Smooth muscle cell of the brain vasculature (primary cell): ENCODE data around the gene TAL2.
"Not testable (repeated sequence)": the region's sequence is repeated elsewhere in the genome, so short reads cannot be mapped to it uniquely, and the experiment has no call there.

Experiments
- DNase-seq: peaks from one replicate; pipeline ENCODE4 v3.0.0-alpha.2; 2012; ENCODE audit warnings: low read depth, low spot score

Gene TAL2

DNA sequence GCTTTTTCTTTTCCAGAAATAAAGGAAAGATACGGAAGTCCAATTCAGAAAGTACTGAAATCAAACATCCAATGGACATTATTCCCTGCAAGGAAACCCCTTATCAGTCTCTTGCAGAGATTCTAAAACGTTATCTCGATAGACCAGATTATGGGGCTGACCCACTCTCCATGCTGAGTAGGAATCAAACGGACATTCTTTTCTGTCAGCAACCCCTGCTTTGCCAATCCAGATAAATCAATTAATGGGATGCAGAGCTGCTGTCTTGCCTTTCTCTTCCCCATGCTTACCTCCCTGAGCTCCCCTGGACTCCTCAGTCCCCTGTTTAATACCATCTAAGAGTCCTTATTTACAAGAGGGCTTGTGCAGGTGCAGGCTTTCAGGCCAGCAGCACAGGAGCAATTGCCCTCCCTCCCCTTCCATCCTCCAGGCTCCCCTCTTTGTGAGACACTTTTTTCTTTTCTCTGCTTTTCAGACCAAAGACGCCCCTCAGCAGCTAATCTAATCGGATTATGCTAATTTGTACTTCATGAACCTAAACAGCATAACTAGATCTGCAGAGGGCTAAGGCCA is 14.2 kb downstream of the TAL2 start:
- no peak for DNase-seq

DNA sequence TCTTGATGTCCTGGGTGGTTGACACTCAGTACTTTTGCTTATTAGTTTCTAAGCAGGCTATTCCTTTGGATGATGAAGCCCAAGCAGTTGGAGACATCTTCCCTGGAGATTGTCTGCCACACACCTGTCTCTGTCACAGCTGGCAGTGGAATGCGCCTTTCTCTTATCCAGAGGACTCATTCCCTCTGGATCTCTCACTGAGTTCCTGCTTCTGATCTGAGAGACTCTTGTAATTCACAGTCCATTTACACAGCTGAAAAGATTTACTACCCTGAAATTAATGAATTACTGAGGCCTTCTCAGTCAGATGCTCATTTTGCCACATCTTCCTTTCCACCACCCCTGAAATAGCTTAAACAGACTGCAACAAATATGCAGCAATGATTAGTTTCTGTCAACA is 15.9 kb downstream of the TAL2 start:
- DNase-seq = no peak

DNA sequence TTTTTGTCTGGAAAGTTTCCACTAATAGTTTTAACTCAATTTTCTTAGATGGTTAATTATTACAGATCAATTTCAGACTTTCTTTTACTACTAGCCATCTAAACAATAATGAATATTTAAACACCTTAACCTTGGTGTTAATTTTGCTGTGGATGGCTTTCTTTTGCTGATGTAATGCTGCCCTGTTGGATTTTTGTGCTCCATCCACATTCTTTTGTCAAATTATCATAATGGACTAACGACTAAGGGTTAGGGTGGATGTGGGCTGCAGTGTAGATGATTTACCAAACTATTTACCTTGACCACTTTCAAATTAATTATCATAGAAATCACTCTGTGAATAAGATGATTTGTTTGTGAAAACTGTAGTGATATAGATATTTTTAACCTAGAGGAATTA is 16.5 kb downstream of the TAL2 start:
- no peak for DNase-seq

DNA sequence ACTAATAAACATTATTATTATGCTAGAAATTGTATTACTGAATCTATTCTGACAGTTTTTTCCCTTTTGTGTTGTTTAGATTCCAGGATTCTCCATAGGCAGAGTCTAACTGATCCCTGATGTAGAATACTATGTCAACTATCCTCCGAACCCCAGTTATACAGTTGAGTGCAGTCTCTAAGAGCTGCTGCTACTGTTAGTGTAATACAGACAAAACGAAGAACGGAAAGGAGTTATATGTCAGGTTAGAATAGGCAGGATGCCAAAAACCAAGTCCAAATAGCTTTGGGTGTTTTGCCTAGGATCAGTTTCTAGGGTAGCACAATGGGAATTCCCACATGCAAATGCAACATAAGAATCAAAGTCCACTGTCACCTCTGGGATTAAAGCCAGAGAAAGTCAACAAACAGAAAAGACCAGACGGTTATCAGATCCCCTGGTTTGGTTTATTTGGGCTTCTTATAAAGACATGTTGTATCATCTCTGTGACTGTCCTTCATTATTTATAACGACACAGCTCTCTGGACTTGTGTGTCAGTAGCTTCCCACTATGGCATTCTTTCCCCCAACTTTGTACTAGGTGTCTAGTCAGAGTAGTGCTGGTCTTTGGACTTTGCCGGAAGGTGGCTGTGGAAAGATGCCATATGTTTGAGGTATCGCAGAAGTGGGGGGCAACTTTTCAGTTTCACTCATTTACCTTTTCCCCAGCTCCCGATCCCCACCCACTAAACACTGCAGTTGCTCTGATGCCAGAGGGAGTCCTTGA is 17.2 kb downstream of the TAL2 start:
- DNase-seq = no peak

DNA sequence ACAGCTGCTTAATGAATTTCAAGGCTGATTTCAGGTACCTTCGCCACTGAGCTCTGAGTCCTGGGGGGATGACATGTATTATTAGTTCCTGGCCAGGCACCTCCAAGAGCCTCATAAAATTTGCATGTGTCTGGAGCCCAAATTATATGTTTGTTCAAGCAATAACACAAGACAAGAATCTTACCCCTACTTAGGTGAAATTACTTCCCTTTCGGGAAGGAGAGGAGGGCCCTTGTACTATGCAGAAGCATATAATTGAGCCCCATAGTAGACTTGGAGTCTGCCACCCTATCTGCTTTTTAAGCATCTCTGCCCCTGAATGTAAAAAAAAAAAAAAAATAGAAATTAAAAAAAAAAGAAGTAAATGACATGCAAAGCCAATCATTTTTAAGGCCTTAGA is 19.1 kb downstream of the TAL2 start:
- DNase-seq = no peak

DNA sequence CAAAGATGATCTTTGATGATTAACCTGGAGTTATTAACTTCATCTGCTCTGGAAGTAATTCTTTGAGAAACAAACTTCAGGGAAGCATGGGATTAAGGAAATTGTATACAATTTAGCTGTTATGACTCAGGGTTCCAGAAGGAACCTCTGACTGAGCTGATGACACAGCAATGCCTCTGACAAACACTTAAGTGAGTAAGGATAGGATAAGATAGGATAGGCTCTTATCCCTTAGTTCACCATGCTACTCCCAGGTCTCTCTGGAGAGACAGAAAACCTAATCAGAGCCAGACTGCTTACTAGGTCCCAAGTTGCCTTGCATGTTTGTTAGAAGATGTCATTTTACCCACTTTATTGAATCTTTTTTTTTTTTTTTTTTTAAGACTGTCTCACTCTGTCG is 19.5 kb downstream of the TAL2 start:
- no peak for DNase-seq

DNA sequence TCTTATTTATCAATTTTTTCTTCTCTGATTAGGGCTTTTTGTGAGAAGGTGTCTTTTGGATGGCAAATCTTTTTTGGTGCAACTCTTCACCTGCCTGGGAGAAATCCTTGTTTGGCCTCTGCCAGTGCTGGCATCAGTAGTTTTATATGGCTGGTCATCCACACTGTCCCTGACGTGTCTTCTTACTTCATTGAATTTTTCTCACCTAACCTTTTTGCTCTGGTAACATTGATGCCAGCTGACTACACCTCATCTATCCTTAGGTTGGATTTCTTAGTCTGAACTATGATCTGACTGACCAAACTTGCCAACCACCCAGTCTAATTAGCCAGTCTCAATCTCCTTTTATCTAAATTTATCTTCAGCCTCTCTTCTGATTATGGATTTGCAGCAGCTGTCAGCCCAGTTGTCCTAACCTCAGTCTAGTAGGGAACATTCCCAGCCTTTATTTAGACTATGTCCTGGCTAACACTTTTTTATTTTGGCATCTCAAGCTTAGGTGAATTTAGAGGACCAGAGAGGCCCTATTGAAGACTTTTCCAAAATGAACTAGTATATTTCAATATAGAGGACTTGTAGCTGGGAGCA is 21.5 kb downstream of the TAL2 start:
- DNase-seq = no peak

DNA sequence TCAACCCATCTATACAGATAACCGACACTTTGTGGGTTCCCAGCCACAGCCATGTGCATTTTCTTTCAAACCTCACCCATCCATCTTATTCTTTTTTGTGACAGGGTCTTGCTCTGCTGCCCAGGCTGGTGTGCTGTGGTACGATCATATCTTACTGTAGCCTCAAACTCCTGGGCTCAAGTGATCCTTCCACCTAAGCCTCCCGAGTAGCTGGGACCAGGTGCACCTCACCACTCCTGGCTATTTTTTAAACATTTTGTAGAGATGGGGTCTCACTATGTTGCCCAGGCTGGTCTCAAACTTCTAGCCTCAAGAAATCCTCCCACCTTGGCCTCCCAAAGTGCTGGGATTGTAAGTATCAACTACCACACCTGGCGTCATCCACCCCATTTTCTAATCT is 24.7 kb downstream of the TAL2 start:
- no peak for DNase-seq

DNA sequence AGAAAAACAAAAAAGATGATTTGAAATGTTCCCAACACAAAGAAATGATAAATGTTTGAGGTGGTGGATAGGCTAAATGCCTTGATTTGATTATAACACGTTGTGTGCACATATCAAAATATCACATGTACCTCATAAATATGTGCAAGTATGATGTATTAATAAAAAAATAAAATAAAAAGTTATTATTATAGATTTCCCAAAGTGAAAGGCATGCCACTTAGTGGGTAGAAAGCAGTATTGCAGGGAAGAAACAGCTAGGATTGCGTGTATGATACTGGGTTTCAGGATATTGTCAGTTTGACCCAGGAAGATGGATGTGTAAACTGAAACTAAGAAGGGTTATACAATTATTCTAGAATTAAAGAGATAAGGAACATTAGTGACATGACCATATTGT is 28.5 kb downstream of the TAL2 start:
- DNase-seq = no peak

DNA sequence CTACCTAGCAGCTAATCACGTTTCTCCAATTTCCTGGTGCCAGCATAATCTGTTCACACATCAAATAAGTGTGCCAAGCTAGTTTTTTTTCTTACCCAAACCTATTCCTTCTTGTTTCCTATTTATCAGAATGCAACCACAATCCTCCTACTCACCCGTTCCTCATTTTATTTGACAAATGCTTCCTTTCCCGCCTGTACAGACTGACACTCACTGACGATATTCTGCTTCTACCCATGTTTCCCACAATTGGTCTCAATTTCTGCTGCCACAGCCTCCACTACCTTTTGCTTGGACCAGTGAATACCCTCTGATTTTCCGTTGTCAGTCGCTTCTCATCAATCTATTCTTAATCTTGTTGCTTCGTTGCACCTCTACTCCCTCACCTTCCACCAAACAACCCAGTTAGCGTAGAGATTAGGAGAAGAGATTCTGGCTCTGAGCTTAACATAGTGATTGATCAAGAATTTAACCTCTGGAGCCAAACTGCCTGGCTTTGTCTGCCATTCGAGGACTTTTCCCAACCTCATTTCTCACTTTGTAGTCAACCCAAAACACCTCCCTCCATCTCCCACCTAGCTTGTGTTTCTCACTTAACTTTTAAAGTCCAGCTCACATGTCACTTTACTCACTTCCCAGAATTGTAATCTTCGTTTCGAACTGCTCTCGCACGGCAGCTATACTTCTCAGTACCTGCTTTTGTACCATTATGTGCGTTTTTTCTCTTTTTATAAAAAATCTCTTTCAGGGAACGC is 31.4 kb downstream of the TAL2 start:
- DNase-seq = no peak

DNA sequence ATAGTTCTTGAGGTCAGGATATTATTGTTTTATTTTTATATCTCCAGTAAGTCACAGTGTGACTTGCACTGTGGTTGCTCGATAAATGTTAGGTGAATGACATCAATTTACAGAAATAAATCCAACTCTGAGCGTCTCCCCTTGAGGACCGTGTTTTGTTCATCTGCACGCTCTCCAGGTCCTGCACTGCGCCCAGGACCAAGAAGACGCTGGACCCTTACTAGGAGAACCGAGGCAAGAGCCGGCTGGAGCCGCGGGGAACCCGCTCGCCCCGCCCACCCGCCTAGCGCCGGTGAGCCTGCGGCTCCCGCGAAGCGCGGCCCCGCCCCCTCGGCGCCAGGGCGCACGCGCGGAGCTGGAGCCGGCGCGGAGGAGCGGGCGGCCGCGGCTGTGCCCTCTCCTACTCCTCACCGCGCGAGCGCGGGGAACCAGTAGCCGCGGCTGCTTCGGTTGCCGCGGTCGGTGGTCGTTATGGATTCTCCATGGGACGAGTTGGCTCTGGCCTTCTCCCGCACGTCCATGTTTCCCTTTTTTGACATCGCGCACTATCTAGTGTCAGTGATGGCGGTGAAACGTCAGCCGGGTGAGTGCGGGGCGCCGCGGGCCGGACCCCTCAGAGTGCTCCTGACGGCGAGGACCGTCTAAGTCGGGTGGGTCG is 32.1 kb downstream of the TAL2 start, which contains the start of gene TMEM38B:
TMEM38B (plus strand) TSS at position 352 of the 658 bp plus-strand sequence; CDS start at position 472, 120 bp downstream.
- peak; percentile 37 for DNase-seq

DNA sequence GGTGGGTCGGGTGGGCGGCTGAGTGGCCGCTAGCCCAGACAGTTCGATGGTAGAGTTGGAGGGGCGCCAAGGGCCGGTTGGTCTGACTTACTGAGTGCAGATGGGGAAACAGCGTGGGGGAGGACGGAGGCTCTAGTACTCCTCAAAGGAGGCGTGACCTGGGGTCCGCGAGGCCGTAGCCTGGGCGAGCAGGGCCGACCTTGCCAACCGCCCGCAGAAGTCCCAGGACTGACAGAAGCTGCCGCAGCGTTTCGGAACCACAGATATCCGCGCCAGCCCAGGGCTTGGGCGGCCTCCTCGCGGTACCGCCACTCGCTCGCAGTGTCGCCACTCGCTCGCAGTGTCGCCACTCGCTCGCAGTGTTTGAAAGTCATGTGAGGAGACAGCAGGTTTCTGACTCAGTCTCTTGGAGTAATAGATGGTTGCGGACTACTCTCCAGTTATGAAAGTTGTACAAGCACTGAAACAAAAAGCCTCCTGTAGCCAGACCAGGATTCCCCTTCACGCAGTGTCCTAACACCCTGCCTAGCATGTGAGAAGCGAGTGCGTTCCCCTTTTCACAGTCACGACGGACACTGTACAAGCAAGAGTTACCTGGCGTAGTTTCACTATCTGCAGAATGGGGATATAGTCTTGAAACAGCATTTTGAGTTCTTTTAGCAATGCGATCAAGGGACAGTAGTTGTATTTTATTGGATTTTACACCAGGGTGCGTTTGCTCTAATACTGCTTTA is 32.8 kb downstream of the TAL2 start:
- no peak for DNase-seq

DNA sequence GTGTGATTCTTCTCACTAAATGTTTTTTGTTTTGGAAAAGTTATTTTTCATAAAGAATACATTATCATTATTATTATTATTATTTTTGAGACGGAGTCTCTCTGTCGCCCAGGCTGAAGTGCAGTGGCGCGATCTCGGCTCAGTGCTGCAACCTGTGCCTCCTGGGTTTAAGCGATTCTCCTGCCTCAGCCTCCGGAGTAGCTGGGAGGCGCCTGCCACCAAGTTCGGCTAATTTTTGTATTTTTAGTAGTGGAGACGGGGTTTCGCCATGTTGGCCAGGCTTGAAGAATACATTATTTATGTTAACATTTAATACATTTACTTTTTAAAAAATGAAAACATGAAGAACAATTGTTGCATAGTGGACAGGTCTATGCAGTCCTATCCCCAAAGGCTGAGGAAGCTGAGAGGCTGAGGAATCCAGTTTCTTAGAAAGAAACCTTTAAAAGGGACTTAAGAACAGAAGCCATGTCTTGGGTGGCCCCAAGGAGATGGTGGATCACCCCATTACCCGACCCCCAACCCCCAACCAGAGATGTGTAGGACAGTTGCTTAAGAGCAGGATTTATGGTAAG is 34.0 kb downstream of the TAL2 start:
- DNase-seq = no peak

DNA sequence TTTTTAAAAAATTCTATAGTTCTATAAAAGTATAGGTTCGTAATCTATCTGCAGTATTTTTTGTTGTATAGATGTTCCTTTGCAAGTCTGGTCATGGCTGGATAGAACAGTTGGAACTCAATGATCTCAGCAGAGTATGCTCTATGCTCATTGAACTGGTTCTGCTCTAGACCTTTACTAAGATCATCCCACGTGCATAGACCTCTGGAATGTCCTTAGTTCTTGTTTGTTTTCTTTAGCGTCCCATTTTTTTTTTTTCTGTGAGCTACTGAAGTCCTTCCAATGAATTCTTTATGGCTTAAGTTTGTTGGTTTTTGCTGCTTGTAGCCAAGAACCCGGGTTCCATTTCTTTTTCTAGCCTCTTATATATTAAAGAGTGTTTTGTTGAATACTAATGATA is 35.6 kb downstream of the TAL2 start:
- no peak for DNase-seq

DNA sequence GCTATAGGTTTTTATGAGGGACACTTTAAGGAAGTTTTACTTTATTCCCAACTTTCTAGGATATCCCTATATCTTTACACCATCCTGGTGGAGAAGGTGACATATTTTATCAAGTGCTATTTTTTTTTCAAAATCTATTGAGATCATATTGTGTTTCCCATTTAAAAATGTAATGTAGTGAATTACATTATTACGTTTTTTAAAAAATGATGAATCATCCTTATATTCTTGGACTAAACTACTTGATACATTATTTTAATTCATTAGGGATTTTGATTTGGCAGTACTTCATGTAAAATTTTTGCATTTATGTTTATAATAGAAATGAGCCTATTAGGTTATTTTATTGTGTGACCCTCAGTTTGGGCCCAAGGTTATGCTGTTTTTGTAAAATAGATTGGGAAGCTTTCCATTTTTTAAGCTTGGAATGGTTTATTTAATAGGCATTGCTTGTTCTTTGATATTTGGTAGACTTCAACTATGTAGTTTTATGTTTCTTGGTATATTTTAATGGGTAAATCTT is 36.2 kb downstream of the TAL2 start:
- DNase-seq = no peak

DNA sequence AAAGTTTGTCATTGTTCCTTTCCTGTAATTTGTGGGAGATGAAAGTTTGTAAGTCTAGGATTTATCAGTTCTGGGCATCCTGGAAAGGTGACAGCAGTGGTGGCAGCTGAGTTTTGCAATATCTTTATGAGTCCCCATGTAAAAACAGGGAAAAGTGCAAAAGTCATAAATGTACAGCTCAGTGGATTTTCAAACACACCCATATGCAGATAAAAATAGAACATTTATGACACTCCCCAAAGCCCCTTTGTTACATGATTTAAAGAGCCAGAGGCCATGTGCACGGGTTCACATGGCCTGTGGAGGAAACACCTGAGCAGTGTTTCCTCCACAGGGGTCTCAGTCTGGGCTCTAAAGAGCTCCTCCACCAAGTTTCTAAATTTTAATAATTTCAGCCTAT is 38.4 kb downstream of the TAL2 start:
- DNase-seq = no peak

DNA sequence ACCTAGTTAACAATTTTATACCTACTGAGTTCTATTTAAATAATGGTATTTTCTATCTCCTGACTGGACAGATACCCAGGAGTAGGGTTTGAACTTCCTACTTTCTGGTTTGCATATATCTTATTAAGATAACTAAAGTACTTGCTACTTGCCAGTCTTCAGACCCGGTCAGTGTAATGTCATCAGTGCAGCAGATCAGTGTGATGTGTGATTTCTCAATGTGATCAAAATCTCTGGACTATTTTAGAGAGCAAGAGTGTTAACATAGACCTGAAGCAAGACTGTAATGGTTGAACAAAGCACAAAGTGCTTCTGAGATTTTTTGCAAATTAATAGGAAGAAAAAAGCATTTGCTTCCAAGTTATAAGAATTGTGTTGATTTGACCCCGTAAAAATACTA is 38.9 kb downstream of the TAL2 start:
- DNase-seq = no peak

DNA sequence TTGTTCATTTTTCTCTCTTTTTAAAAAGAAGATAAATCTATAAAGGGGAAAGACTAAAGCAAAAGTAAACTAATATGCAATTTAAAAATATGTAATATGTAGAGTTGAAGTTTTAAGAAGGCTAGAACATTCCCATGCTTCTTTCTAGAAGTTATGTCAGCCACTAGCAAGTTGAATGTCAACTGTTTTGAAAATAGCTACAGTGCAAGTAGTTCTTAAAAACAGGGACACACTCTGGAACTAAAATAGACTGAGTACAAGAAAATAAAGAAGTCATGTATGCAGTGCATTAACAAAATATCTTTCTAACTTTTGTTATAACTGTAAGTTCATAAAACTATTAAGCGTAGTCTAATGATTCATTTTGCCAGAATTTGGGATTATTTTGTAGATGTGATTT is 40.0 kb downstream of the TAL2 start:
- DNase-seq = no peak

DNA sequence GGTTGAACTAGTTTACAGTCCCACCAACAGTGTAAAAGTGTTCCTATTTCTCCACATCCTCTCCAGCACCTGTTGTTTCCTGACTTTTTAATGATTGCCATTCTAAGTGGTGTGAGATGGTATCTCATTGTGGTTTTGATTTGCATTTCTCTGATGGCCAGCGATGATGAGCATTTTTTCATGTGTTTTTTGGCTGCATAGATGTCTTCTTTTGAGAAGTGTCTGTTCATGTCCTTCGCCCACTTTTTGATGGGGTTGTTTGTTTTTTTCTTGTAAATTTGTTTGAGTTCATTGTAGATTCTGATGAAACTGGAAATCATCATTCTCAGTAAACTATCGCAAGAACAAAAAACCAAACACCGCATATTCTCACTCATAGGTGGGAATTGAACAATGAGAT is 41.4 kb downstream of the TAL2 start:
- not testable (repeated sequence) for DNase-seq

DNA sequence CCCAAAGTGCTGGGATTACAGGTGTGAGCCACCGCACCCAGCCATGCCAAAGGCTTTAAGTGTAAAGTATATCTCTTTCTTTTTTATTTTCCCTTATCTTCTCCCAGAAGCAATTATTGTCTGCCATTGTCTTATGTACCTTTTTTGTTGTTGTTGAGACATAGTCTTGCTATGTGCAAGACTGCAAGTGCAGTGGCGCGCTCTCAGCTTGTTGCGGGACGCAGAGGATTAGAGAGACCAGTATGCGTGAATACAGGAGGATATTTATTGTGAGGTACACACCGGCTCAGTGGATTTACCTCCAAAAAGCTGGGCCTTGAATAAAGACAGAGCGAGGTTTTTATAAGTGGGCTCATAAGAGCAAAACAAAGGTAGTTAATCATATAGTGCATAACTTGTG is 43.9 kb downstream of the TAL2 start:
- no peak for DNase-seq

DNA sequence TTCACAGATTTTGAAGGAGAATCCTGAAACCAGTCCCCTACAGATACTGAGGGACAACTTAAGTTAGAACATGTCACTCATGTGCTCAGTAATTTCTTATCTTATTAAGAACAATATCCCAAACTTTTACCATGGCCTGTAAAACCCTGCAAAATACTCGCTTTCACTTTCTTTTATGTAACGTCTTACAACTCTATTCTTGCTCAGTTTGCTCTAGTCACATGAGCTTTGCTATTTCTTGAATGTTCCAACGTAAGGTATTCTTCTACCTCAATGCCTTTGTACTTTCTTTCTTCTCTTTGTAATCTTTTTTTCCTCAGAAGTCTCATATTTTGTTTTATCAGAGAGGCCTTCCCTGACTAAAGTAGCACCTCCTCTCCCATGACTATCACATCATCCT is 46.1 kb downstream of the TAL2 start:
- no peak for DNase-seq
